Fibroblast of the aortic adventitia (primary cell): ENCODE results near the gene MYOM1. TPM values are rescaled to one million over a fixed set of nuclear protein-coding genes. Genes with fewer than 3 reads are reported as not detected.

Experiments
- DNase-seq: peaks from one replicate; pipeline ENCODE4 v3.0.0-alpha.2; 2010; ENCODE audit warnings: low read depth
- H3K4me3 ChIP-seq: 2 replicates; pipeline ENCODE4 v1.5.1; 2011; ENCODE audit warnings: low read depth, mild to moderate bottlenecking, control low read depth, low read length, moderate library complexity
- CTCF ChIP-seq: IDR thresholded peaks from 2 replicates; pipeline ENCODE4 v1.5.1; 2011; ENCODE audit warnings: mild to moderate bottlenecking, low read length, control low read depth, inconsistent platforms; ENCODE audit not compliant: insufficient read depth
- total RNA-seq: library from RNA; depleted of rRNA; stranded (reverse); fragments of >200 nt; gene quantifications from 2 replicates; pipeline ENCODE4 v1.2.3, GENCODE V29; 2012; ENCODE audit warnings: low replicate concordance

The MYOM1 gene
- total RNA-seq, 1 donor = 0.90 TPM

- no peak for TF ChIP-seq CTCF
- H3K4me3 ChIP-seq = no peak overlapping the region
- no peak for DNase-seq
Observed at GRCh38 chr18:3135536-3135935, 84.2 kb downstream of the MYOM1 start.

- TF ChIP-seq CTCF = no peak
- no peak for DNase-seq
- no peak overlapping the region for H3K4me3 ChIP-seq
Observed at GRCh38 chr18:3132700-3133099, 87.1 kb downstream of the MYOM1 start.

- H3K4me3 ChIP-seq = no peak overlapping the region
- TF ChIP-seq CTCF = no peak
- no peak for DNase-seq
Observed at GRCh38 chr18:3130344-3130743, 89.4 kb downstream of the MYOM1 start.

GRCh38 chr18:3129053-3129864 is 90.5 kb downstream of the MYOM1 start:
- peak; percentile 77 for DNase-seq
- H3K4me3 ChIP-seq = no peak overlapping the region
- TF ChIP-seq CTCF = peak; percentile 88

- TF ChIP-seq CTCF = no peak
- DNase-seq = no peak
- H3K4me3 ChIP-seq = no peak overlapping the region
Observed at GRCh38 chr18:3126457-3127097, 93.2 kb downstream of the MYOM1 start.

- no peak for TF ChIP-seq CTCF
- no peak overlapping the region for H3K4me3 ChIP-seq
- DNase-seq = no peak
Observed at GRCh38 chr18:3124822-3125221, 94.9 kb downstream of the MYOM1 start.
